NOMO-1 treated with DMSO at 0.1 percent for 48 hours (cell line): Measurements from ENCODE around the gene CFC1B.
"Not testable (repeated sequence)": the region's sequence is repeated elsewhere in the genome, so short reads cannot be mapped to it uniquely, and the experiment has no call there.

Source experiments
- DNase-seq: peaks from one replicate; lab custom pipeline; 2025; ENCODE audit not compliant: unreplicated experiment; lab: John Stamatoyannopoulos, UW

The CFC1B gene

GRCh38 chr2:130556441-130556840 is 35.4 kb downstream of the CFC1B start:
- not testable (repeated sequence) for DNase-seq

DNA sequence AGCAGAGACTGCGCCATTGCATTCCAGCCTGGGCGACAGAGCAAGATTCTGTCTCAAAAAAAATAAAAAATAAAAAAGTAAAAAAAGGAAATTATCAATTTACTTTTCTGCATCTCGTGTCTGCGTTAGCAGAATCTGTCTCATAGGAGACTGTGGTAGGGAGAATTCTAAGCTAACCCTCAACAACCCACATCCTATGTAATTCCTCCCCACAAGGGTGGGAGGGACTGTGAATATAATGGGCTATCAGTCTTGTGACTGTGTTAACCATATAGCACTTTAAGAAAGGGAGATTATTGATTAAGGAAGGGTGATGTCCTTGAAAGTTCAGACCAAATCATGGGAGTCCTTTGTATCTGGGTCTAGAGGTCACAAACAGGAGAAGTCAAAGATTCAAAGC is 45.1 kb downstream of the CFC1B start:
- DNase-seq: not testable (repeated sequence)

DNA sequence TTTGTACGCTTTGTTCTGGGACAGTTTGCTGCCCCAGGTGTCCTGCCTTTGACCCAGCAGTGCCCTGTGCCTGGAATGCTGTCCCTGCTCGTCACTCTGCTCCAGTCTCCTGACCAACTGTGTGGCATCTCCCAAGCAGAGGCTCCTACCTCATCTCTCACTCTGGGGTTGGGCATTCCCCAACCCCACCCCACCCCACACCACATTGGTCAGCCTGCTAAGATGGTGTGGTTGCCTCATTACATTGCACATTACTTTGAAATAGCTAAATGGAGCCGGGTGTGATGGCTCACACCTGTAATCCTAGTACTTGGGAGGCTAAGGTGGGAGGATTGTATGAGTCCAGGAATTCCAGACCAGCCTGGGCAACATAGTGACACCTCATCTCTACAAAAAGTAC is 50.9 kb downstream of the CFC1B start:
- DNase-seq: not testable (repeated sequence)

DNA sequence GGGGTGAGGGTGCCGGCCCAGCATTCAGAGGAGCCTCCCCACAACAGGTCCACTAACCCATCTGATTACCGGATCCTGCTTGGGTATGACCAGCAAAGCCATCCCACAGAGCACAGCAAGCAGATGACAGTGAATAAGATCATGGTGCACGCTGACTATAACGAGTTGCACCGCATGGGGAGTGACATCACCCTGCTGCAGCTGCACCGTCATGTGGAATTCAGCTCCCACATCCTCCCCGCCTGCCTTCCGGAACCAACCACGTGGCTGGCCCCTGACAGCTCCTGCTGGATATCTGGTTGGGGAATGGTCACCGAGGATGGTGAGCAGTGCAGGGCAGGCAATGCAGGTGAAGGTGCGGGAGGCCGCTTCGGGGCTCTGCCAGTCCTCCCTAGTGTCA is 53.2 kb downstream of the CFC1B start:
- DNase-seq: not testable (repeated sequence)

GRCh38 chr2:130576209-130576784 is 55.3 kb downstream of the CFC1B start:
- DNase-seq: not testable (repeated sequence)

- DNase-seq: not testable (repeated sequence)
These were observed 56.5 kb downstream of the CFC1B start for GRCh38 chr2:130577559-130577958.
